Measurements from ENCODE around the gene GMDS. TPM values are rescaled to one million over a fixed set of nuclear protein-coding genes. Genes with fewer than 3 reads are reported as not detected.

The GMDS gene
- total and polyA plus RNA-seq, 2 of the 8 experiments (the other 6 are each of a cell fraction or from before 2014, with no cell fraction given): 16.8 to 50.0 TPM

DNA sequence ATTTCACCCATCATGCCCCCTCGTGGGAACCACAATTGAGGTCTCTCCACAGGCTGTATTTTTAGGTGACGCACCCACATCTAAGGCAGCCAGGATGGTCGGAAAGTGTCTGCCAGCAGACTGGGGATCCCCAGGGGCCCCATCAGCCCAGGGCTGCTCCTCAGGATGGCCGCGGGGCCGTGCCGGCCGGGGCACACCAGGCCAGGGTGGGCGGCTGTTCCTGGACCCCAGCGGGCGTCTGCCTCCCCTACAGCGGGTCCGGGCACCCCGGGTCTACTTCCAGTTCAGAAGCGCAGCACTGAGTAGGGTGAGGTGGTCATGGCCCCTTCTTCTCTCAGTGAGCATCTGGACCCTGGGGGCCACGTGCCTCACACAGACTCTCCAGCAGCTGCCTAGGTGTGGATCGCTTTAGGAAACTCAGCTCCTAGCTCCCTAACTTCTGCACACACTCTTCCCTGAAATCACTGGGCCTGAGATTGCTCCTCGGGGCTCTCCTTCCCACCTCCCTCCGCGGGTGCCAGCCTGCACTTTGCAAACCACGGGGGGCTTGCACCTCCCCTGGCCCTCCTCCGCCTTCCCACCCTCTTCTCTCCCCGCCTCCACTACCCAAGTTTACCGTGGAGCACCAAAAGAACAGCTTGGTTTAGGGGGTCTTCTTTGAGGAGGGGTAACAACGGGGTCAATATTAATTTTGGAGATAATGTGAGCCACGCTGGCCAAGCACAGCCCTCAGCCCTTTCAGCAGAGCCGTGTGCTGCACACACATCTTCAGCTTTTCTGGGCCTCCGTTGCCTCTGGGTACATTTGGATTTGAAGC is 649.9 kb downstream of the GMDS start:
- Histone ChIP-seq H3K79me2 (ENCODE audit: control insufficient read depth in 1 of 2, insufficient read depth in 2 of 2, low read length in 2 of 2) (no peaks in the 10 kb centered on the region), H2BK5ac (ENCODE audit: low read depth, low read length) (0 out of 2 replicates have a peak overlapping the region, but pooled peaks have one; percentile 4), H3K36me3 (ENCODE audit: control insufficient read depth in 2 of 4, insufficient read depth in 4 of 4, low read length in 3 of 4) (no peaks in the 10 kb centered on the region), H2BK120ac (replicated peaks; ENCODE audit: low read depth, low read length) (no peak overlapping the region), H2BK15ac (ENCODE audit: low read length) (no peak overlapping the region), H3K23me2 (ENCODE audit: low read depth, low read length) (no peaks in the 10 kb centered on the region), H4K20me1 (replicated peaks in 1 of 2; ENCODE audit: control insufficient read depth in 1 of 2, insufficient read depth in 2 of 2, low read length in 2 of 2) (no peaks in the 10 kb centered on the region), H3K18ac (ENCODE audit: extremely low read depth, low read length) (no peak overlapping the region), H3K9me3 (ENCODE audit: insufficient read depth in 2 of 2, low read depth in 1 of 2, low read length in 1 of 2) (no peaks in the 10 kb centered on the region), H3K27me3 (replicated peaks in 1 of 4; ENCODE audit: control insufficient read depth in 3 of 4, extremely low read depth in 1 of 4, insufficient read depth in 3 of 4, low read length in 3 of 4) (no peaks in the 10 kb centered on the region; a peak in 3 of 7 replicates), H3K14ac (ENCODE audit: insufficient read length) (no peak overlapping the region), H3K27ac (ENCODE audit: low read depth, low read length) (no peak overlapping the region), H2AK5ac (ENCODE audit: low read depth, low read length) (no peak overlapping the region), H3K4ac (replicated peaks; ENCODE audit: insufficient read length, low read depth, low read length) (no peak overlapping the region), H2BK12ac (ENCODE audit: low read depth, low read length) (no peak overlapping the region), H3K4me2 (ENCODE audit: insufficient read depth in 1 of 2, low read depth in 2 of 2, low read length in 2 of 2) (no peak overlapping the region), H3K79me1 (ENCODE audit: low read depth, low read length) (no peaks in the 10 kb centered on the region), H4K91ac (replicated peaks; ENCODE audit: insufficient read length, low read length) (no peak overlapping the region), H4K8ac (ENCODE audit: extremely low read depth, insufficient read depth, low read length) (peak overlapping the region; percentile 58; the same call in 1 of the 2 replicates), H3K4me1 (replicated peaks in 1 of 4; ENCODE audit: control insufficient read depth in 3 of 4, insufficient read depth in 4 of 4, low read length in 3 of 4) (peaks cover 0 to 4% (median 1%) of the 10 kb centered on the region in 4 experiments; a peak in 4 of 7 replicates), H3K4me3 (ENCODE audit: extremely low read depth in 1 of 4, insufficient read depth in 2 of 4, low read depth in 3 of 4, low read length in 4 of 4) (no peak overlapping the region), H3K9ac (replicated peaks in 1 of 4; ENCODE audit: extremely low read depth in 1 of 4, low read depth in 3 of 4, low read length in 3 of 4) (no peak overlapping the region), H4K5ac (ENCODE audit: insufficient read length, low read depth, low read length) (no peak overlapping the region), H2BK20ac (ENCODE audit: low read length) (0 out of 2 replicates have a peak overlapping the region, but pooled peaks have one; percentile 18), H2AFZ (ENCODE audit: low read length) (peak overlapping the region; percentile 95), H3K56ac (replicated peaks; ENCODE audit: insufficient read length, low read depth, low read length) (no peak overlapping the region), H3K23ac (ENCODE audit: insufficient read length) (no peak overlapping the region)
- DNase-seq (ENCODE audit: low read depth in 1 of 2, low spot score in 2 of 2): no peak
- CTCF ChIA-PET (ENCODE audit: partially characterized antibody): interaction anchor here (0.8 to 5.0 kb wide), 34 partner anchors 8 to 1177 kb away, joined by 3 to 37 read pairs (median 5); partner anchors contain the start of gene MYLK4
- FAIRE-seq: no peak
- POLR2A ChIA-PET (ENCODE audit: partially characterized antibody): interaction anchor here (1.2 kb wide), 1 partner anchor 12 kb away, joined by 4 read pairs; no protein-coding TSS in a partner anchor
- WGBS, 2 experiments (ENCODE audit: extremely low coverage in 1 of 2, insufficient coverage in 1 of 2, insufficient read length in 1 of 2, insufficient replicate concordance in 2 of 2, low coverage in 1 of 2, low lambda C conversion rate in 2 of 2, missing lambda C conversion rate in 1 of 2): 92% methylated on average over 26 of the region's 28 CpGs; no CpG with 5 or more reads in 1 of the 2 experiments
- TF ChIP-seq RAD21 (IDR thresholded peaks at IDR 0.05 in 1 of 2, conservative IDR thresholded peaks at IDR 0.05 in 1 of 2; ENCODE audit: low read depth in 2 of 2, low read length in 2 of 2) (no peak), POLR2AphosphoS5 (IDR thresholded peaks at IDR 0.05; ENCODE audit: low read depth, low read length) (no peak)
